Astrocyte (in vitro differentiated cells and primary cell): ENCODE data around the gene PRAF2.

ENCODE experiments used
- EZH2 ChIP-seq: IDR thresholded peaks from 2 replicates; pipeline ENCODE4 v1.6.1; 2012; ENCODE audit warnings: mild to moderate bottlenecking, low read length, inconsistent platforms; ENCODE audit not compliant: insufficient read depth
- TF ChIP-seq, protein P1 (sequence below): IDR thresholded peaks from 2 replicates; pipeline ENCODE4 v1.5.1; 2011; ENCODE audit warnings: low read depth, mild to moderate bottlenecking, inconsistent platforms, low read length, moderate library complexity; ENCODE audit not compliant: insufficient read depth

DNA sequence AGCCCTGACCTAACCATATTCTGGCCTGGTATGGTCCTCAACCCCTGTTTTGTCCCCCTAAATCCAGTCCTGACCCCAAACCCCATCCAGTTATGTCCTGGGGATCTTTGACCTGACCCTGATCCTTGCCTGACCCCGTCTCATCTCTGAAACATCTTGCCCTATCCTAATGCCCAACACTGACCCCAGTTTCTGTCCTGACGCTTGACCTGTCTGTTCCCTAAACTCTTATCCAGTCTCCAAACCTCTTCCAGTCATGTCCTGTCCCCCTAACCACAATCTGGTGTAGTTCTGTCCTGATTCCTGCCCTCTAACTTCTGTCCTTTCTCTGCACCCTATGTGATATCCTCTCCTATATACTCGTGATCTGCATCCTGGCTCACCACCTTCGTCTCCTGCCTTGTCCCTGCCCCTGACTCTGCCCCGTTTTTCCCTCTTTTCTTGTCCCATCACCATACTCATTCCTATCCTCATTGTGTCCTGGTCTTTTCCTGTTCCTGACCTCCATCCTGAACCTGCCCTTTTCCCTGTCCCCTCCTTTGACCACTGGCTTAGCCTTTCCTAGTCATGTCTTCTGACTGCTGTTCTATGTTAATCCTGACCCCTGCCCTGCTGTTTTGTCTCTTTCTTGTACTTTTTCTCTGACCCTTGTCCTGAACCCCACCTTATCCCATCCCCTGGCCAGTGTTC lies 19.6 kb downstream of the PRAF2 start:
- TF ChIP-seq, protein P1, sequence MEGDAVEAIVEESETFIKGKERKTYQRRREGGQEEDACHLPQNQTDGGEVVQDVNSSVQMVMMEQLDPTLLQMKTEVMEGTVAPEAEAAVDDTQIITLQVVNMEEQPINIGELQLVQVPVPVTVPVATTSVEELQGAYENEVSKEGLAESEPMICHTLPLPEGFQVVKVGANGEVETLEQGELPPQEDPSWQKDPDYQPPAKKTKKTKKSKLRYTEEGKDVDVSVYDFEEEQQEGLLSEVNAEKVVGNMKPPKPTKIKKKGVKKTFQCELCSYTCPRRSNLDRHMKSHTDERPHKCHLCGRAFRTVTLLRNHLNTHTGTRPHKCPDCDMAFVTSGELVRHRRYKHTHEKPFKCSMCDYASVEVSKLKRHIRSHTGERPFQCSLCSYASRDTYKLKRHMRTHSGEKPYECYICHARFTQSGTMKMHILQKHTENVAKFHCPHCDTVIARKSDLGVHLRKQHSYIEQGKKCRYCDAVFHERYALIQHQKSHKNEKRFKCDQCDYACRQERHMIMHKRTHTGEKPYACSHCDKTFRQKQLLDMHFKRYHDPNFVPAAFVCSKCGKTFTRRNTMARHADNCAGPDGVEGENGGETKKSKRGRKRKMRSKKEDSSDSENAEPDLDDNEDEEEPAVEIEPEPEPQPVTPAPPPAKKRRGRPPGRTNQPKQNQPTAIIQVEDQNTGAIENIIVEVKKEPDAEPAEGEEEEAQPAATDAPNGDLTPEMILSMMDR, result no peak
- no peak for TF ChIP-seq EZH2
